Measurements from ENCODE around the gene METTL22. TPM values are rescaled to one million over a fixed set of nuclear protein-coding genes. Genes with fewer than 3 reads are reported as not detected.

METTL22 gene
- total and polyA plus RNA-seq, 4 donors, result 17.9 to 39.4 (median 32.4) TPM

DNA sequence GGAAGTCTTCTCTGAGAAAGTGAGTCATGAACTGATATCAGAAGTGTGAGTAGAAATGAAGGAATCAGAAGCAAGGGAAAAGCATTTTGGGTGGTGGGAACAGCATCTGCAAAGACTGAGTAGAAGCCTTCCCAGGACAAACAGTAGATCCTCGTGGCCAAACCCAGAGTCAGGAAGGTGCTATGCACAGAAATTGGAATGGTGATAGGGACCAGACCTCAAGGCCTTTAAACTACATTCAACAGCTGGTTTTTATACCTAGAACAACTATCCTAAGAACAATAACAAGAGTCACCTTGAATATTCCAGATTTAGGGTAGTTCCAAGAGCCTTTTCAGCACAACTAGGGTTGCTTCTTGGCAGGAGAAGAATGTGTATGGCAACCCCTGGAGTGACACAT, 68.2 kb downstream of the METTL22 start:
- Histone ChIP-seq H3K9ac (ENCODE audit: insufficient read depth in 1 of 2, low read length in 2 of 2) (no peak overlapping the region), H3K27me3 (ENCODE audit: control insufficient read depth in 3 of 3, insufficient read depth in 3 of 3, low read length in 2 of 3) (no peaks in the 10 kb centered on the region), H3K4me1 (ENCODE audit: control insufficient read depth in 5 of 5, insufficient read depth in 5 of 5, low read length in 5 of 5) (no peaks in the 10 kb centered on the region), H3K36me3 (ENCODE audit: control insufficient read depth in 4 of 4, insufficient read depth in 4 of 4, low read length in 4 of 4) (peaks cover 0 to 4% (median under 1%) of the 10 kb centered on the region in 4 donors), H3K9me3 (ENCODE audit: control insufficient read depth in 4 of 4, insufficient read depth in 3 of 4, low read length in 3 of 4) (peaks cover 0 to 10% (median 4%) of the 10 kb centered on the region in 4 donors), H3K27ac (ENCODE audit: low read depth in 1 of 2, low read length in 1 of 2) (no peak overlapping the region), H3K4me3 (no peak overlapping the region)
- 56 to 76% methylated on average over 1 of the region's 1 CpG for WGBS, 2 donors
- DNase-seq (no peak), ATAC-seq (ENCODE audit: insufficient read depth, low FRiP score) (no peak)
- TF ChIP-seq, protein P1, sequence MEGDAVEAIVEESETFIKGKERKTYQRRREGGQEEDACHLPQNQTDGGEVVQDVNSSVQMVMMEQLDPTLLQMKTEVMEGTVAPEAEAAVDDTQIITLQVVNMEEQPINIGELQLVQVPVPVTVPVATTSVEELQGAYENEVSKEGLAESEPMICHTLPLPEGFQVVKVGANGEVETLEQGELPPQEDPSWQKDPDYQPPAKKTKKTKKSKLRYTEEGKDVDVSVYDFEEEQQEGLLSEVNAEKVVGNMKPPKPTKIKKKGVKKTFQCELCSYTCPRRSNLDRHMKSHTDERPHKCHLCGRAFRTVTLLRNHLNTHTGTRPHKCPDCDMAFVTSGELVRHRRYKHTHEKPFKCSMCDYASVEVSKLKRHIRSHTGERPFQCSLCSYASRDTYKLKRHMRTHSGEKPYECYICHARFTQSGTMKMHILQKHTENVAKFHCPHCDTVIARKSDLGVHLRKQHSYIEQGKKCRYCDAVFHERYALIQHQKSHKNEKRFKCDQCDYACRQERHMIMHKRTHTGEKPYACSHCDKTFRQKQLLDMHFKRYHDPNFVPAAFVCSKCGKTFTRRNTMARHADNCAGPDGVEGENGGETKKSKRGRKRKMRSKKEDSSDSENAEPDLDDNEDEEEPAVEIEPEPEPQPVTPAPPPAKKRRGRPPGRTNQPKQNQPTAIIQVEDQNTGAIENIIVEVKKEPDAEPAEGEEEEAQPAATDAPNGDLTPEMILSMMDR (IDR thresholded peaks at IDR 0.05; ENCODE audit: control extremely low read depth, extremely low read depth), result no peak

GRCh38 chr16:8691728-8692127, 70.2 kb downstream of the METTL22 start:
- DNase-seq, result no peak
- H3K9me3 ChIP-seq (ENCODE audit: control insufficient read depth in 4 of 4, insufficient read depth in 3 of 4, low read length in 3 of 4), result peaks cover 0 to 10% (median 4%) of the 10 kb centered on the region in 4 donors
- H3K27ac ChIP-seq (ENCODE audit: low read depth in 1 of 2, low read length in 1 of 2), result no peak overlapping the region
- no peak overlapping the region for H3K9ac ChIP-seq (ENCODE audit: insufficient read depth in 1 of 2, low read length in 2 of 2)
- no peak overlapping the region for H3K4me3 ChIP-seq
- ATAC-seq (ENCODE audit: insufficient read depth, low FRiP score), result no peak
- H3K4me1 ChIP-seq (ENCODE audit: control insufficient read depth in 5 of 5, insufficient read depth in 5 of 5, low read length in 5 of 5), result no peaks in the 10 kb centered on the region
- 90 to 92% methylated on average over 8 of the region's 8 CpGs for WGBS, 2 donors
- TF ChIP-seq, protein P1 (IDR thresholded peaks at IDR 0.05; ENCODE audit: control extremely low read depth, extremely low read depth), result no peak
- H3K27me3 ChIP-seq (ENCODE audit: control insufficient read depth in 3 of 3, insufficient read depth in 3 of 3, low read length in 2 of 3), result no peaks in the 10 kb centered on the region
- H3K36me3 ChIP-seq (ENCODE audit: control insufficient read depth in 4 of 4, insufficient read depth in 4 of 4, low read length in 4 of 4), result peaks cover 0 to 4% (median 1%) of the 10 kb centered on the region in 4 donors

GRCh38 chr16:8694795-8695728, 73.6 kb downstream of the METTL22 start:
- H3K4me3 ChIP-seq, result no peak overlapping the region
- ATAC-seq (ENCODE audit: insufficient read depth, low FRiP score), result no peak

More at GRCh38 chr16:8694795-8695728, 73.6 kb downstream of the METTL22 start:
- TF ChIP-seq, protein P1 (IDR thresholded peaks at IDR 0.05; ENCODE audit: control extremely low read depth, extremely low read depth), result no peak
- Histone ChIP-seq H3K9ac (ENCODE audit: insufficient read depth in 1 of 2, low read length in 2 of 2) (no peak overlapping the region), H3K4me1 (ENCODE audit: control insufficient read depth in 5 of 5, insufficient read depth in 5 of 5, low read length in 5 of 5) (no peaks in the 10 kb centered on the region), H3K9me3 (ENCODE audit: control insufficient read depth in 4 of 4, insufficient read depth in 3 of 4, low read length in 3 of 4) (peaks cover 0 to 1% (median under 1%) of the 10 kb centered on the region in 4 donors), H3K27ac (ENCODE audit: low read depth in 1 of 2, low read length in 1 of 2) (no peak overlapping the region), H3K36me3 (ENCODE audit: control insufficient read depth in 4 of 4, insufficient read depth in 4 of 4, low read length in 4 of 4) (peaks cover 0 to 1% (median 0%) of the 10 kb centered on the region in 4 donors), H3K27me3 (ENCODE audit: control insufficient read depth in 3 of 3, insufficient read depth in 3 of 3, low read length in 2 of 3) (no peaks in the 10 kb centered on the region)
- no peak for DNase-seq
- 84 to 89% methylated on average over 18 of the region's 18 CpGs for WGBS, 2 donors
